ENCODE results near the gene CFAP52.
"Not testable (repeated sequence)": the region's sequence is repeated elsewhere in the genome, so short reads cannot be mapped to it uniquely, and the experiment has no call there.

CFAP52 gene, protein sequence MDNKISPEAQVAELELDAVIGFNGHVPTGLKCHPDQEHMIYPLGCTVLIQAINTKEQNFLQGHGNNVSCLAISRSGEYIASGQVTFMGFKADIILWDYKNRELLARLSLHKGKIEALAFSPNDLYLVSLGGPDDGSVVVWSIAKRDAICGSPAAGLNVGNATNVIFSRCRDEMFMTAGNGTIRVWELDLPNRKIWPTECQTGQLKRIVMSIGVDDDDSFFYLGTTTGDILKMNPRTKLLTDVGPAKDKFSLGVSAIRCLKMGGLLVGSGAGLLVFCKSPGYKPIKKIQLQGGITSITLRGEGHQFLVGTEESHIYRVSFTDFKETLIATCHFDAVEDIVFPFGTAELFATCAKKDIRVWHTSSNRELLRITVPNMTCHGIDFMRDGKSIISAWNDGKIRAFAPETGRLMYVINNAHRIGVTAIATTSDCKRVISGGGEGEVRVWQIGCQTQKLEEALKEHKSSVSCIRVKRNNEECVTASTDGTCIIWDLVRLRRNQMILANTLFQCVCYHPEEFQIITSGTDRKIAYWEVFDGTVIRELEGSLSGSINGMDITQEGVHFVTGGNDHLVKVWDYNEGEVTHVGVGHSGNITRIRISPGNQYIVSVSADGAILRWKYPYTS
- 0 to 2.4 (median 0.04) reads per million in 17 experiments for total RNA-seq

DNA sequence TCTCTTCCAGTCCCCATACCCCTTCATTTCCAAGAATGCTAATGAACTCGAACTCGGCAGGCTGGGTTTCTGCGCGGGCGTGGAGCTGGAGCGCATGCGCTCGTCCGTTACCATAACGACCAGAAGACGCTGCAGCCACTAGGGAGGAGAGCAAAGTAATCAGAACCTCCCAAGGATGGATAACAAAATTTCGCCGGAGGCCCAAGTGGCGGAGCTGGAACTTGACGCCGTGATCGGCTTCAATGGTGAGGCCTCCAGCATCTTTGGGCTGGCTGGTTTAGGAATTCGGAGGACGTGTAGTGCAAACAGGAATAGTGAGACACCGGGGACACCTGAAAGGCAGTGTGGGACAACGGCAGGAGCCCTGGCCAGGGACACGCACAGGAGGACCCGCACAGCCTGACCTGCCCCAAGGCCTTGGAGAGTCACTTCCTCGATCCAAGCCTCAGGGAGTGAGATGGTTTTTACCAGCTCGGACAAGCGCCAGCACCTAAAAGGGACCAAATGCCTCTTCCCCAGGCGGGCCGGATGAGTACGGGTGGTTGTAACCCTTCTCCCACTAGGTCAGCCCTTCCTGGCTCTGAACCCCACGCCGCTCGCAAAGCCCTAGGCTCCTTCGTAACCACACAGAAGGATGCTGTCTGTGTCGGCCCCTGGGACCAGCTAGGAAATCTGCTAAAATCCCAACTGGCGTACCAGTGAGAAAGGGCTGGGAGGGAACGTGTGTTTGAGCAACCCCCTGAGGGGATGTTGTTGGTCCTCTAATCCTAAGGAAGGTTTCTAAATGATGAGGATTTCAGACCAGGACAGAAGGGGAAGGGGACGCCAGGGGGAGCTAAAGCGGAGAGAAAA, at the start of gene CFAP52:
CFAP52 (plus strand) TSS at position 122 of the 852 bp plus-strand sequence; CDS start at position 176, 54 bp downstream.
- peak; percentile 82 to 93 (median 88) for DNase-seq

DNA sequence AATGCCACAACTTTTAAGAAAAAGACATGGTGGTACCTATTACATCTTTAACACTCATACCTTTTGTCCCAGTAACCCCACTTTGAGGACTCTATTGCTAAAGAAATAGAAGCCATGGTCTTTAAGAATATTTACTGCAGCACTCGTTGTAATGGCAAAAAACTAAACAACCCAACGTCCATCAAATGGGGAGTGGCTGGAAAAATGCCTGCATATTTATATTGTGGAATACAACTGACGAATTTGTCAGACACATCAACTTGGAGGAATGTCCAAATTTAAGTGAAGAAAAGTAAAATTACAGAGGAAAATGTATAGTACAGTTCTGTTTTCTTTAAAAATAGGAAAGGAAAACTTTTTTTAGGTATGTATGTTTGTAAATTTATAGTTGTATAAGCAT, 48.7 kb upstream of the CFAP52 start:
- DNase-seq = no peak

DNA sequence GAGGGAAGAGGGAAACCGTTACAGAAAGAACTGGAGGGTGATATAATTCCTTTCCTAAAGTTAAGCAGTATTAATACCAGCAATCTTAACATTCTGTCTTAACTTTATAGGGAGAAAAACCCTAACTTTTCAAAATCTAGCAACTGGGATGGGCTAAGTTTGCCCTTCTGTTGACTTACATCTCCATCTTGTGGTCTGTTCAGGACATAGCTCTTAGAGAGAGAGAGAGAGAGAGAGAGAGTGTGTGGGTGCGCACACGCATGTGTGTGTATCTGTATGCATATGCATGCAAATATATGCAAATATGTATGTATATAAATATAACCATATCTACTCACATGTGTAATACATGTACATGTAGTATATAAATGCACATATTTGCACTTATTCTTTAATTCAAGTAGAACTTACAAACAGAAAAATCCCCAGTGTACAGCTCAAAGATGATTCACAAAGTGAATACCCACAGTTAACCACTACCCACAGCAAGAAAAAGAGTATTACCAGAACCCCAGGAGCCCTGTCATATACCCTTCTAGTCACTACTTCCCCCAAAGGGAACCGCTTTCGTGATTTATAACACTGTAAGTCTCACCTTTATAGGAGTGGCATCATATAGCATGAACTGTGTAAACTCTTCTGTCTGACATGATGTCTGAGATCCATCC, 47.3 kb upstream of the CFAP52 start:
- peak in 3 of 4 experiments; percentile 15 to 34 (median 26) for DNase-seq

DNA sequence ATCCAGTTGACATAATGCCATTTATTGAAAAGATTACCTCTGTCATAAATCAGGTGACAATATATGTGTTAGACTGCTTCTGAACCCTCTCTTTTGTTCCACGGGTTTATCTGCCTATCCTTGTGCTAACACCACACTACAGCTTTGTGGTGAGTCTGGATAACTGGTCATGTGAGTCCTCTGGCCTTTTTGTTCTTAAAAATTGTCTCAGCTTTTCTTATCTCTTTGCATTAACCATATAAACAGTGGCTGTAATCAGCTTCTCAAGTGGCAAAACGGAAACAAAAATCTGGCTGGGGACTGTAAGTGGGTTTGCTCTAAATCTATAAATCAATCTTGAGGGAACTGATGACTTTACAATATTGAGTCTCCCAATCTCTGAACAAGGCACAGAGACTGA, 45.4 kb upstream of the CFAP52 start:
- DNase-seq = no peak

DNA sequence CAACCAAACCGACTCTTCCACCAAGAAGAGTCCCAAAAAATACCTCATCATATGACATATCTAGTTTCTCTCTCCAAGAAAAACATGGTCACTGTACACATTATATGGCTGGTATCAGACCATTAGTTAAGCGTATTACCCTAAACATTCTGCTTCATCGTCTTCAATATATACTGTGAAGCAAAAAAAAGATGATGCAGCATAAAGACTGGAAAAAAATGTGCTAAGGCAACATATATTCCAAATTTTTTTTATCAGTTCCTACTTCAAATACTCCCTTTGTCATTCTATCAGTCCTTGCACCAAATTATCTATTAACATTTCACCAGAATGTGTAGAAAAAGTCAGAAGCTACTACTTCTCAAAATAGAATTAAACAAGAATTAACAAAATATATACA, 43.7 kb upstream of the CFAP52 start:
- DNase-seq = no peak

DNA sequence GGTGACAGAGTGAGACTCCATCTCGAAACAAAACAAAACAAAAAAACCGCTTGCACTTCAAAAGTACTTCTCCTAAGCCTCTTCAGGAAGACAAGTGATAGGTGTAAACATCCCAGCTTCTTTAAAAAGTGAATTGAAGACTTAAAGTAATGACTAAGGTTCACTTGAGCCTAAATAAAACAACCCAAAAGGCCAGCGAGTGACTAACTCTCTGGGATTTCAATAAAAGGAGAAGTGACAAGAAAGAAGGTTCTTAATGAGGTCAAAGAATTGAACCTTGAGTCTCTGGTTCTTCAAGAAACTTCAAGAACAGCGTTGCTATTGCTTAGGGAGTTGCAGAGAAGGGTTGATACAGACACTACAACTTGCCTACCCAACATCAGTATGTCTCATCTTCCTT, 43.0 kb upstream of the CFAP52 start:
- DNase-seq = peak; percentile 9 to 58 (median 34)

DNA sequence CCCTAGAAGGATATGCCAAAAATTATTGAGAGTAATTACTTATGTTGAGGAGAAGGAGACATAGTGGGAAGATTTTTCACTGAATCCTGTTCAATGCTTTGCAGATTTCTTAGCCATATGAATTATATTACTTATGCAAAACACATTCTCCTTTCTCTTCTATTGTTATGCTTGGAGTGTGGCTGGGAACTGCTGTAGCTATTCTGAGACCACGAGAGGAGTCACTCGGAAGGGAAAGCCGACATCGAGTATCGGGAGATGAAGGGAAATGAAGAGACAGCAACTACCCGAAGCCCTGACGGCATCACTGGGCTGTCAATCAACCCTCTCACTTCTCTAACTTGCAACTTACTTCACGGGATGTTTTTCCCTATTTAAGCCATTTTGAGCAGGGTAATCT, 40.4 kb upstream of the CFAP52 start:
- DNase-seq = no peak

DNA sequence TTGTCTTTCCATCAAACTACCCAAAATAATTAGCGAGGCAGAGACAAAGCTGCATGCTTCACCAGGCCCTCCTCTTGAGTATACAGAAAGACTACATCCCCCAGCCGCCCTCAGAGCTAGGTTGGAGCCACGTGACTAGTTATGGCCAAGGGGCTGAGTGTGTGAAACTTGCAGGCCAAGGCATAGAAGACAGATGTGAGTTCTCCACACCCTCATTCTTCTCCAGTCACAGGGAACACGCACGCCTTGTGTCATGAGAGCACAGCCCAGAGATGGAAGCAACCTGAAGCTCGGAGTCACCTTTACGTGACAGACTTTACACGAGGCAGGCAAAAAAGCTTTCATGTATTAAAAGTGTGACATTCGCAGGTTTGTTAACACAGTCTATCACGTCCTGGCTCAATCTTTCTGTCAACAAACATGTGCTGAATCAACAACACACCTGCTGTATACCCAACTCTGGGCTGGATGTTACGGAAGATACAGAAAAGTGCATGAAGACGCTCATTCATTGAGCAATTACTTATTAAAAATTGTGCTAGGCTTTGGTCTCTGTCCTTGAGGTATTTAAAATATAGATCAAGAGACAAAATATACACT, 39.2 kb upstream of the CFAP52 start:
- DNase-seq = no peak

DNA sequence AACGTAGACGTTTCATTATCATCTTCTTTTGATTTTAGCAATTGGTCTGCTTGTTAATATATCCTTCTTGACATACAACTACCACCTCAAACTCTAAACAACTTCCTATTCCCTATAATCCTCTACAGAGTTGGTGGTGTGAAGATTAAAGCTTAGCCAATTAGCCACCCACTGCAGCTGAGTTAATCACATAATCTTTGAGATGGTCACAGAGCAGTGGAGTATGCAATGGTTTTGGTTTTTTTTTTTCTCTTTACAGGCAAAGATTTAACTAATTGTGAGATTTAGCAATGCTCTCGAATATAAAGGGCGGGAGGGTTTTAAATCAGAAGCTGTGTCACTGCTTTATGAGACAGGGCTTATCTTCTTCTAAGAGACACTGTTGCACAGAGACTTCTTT, 37.8 kb upstream of the CFAP52 start:
- no peak for DNase-seq

DNA sequence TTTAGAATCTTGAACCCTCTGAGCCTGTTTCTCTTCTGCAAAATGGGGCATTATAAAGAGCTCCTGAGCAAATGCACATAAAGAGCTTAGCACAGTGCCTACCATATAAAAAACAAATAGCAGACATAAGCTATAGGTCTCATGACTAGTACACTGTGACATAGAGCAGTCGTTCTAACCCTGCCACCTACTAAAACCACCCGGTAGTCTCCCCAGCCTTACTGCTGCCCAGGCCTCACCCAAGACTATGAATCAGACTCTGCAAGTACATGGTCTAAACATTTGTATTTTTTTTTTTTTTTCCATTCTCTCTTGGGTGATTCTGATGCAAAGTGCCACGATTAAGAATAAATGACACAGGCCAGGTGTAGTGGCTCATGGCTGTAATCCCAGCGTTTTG, 34.7 kb upstream of the CFAP52 start:
- no peak for DNase-seq

DNA sequence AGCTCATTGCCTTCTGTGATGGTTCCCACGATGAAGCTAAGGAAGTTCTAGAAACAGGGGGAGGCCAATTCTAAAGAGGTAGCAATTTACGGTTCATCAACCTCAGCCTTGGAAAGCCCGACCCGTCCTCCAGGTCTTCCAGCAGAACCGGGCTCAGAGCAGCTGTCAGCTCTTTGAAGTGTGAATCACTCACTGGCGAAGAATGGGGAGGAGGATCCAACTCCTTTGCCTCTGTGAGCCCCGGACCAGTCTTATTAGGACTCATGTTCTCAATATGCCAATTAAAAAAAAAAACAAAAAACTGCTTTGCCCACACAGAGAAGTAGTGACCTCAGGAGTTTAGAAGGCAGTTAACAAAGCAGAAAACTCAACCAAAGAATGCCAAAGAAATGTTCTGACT, 32.2 kb upstream of the CFAP52 start:
- no peak for DNase-seq

DNA sequence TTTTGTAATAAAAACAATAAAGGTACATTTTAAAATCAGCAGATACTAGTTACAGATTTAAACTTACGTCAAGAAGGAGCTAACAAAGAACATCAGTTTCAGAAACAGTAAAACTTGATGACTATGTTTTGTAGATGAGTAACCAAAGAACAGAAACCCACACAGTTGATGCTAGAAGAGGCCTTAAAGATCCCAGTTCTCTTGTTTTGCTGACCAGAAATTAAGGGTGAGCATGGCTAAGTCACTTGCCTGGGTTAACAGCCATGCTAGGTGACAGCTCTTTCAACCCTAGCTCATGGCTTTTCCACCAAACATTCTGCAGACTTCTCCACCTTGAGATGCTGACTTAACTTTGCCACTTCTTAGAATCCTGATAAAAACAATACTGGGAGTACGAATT, 27.2 kb upstream of the CFAP52 start:
- no peak for DNase-seq

DNA sequence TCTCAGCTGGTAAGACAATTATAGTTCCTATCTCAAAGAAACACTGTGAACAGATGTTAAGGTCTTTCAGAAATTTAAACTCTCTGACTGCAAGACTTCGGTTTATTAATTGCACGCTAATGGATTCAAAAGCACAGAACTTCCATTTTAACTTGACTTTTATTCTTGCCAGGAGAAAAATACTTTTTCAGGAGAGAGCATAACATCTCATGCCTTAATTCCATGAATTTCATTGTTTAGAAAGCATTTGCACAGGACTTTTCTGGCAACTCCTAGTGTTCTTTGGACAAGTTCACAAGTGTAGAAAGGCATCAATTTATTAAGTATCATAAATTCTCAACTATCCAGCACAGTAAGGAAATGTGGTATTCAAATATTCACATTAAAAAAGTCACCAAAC, 23.3 kb upstream of the CFAP52 start:
- no peak for DNase-seq

DNA sequence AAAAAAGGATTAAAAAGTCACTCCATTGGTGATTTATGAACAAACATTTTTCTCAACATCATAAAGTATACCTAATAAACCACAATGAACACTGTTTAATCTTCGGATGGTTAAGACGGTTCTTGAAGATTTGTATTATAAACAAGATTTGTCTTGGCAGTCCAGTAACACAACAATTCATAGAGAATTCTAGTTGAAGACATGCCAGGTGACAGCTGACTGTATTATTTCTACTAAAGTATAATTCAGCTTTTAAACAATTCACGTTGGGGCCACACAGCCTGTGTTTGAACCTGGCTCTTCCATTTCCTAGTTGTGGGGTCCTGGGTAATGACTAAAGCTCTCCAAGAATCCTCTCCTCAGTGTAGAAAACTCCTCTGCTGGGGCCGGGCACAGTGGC, 22.8 kb upstream of the CFAP52 start:
- DNase-seq = no peak

DNA sequence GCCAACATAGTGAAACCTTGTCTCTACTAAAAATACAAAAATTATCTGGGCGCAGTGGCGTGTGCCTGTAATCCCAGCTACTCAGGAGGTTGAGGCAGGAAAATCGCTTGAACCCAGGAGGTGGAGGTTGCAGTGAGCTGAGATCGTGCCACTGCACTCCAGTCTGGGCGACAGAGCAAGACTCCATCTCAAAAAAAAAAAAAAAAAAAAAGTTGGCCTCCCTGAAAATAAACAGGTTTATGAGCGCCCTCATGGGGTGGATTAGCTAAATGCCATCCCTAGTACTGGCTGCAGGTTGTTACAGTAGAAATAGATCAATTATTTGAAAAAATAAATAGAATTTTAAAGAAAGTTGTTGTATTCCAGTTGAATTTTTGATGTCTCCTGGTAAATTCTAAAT, 21.7 kb upstream of the CFAP52 start:
- DNase-seq = peak; percentile 29 to 56 (median 54)

DNA sequence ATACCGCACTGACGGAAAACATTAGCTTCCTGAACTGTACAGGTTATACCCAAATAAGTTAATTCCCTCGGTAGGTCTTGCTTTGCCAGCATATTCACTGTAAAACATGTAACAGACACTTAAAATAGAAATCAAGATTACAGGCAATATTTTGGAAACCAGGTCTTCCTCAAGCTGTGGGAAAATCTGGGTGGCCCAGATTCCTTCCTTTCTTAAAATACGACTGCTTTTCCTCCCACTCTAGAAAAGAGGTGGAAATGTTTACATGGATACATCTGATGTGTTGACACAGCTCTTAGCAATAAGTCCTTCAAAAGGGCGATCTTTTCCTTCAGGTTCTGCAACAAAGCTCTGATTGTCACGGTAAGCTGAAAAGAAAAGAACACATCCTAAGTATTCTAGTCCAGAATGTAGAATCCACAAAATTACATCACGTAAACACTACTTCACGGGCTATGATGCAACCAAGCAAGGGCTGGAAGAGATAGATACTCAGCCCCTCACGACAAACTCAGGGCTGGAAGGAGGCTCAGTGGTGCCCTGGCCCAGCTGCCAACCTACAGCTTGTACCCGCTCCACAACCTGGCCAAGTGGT, 19.2 kb upstream of the CFAP52 start:
- DNase-seq = no peak

DNA sequence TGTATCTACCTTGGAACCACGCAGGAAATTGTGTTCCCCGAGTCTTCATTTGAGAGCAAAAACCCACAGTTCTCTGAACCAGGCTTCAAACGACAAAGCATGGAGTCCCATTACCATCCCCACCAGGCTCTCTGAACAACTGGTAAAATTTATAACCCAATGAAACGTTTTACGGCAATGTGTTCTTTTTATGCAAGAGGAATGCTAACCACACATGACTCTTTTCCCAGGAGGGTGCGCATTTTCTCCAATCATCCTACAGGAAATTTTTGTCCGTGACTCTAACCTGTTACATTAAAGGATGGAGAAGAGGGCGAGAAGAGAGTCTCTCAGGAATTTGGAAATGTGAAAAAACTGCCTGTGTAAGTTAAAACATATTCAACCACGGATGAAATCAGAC, 18.6 kb upstream of the CFAP52 start:
- DNase-seq = no peak

DNA sequence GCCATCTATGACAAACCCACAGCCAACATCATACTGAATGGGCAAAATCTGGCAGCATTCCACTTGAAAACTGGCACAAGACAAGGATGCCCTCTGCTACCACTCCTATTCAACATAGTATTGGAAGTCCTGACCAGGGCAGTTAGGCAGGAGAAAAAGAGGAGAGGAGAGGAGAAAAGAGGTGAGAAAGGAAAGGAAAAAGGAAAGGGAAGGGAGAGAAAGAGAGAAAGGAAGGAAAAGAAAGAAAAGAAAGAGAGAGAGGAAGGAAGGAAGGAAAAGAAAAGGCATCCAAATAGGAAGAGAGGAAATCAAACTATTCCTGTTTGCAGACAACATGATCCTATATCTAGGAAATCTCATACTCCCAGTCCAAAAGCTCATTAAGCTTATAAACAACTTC, 12.3 kb upstream of the CFAP52 start:
- no peak for DNase-seq

DNA sequence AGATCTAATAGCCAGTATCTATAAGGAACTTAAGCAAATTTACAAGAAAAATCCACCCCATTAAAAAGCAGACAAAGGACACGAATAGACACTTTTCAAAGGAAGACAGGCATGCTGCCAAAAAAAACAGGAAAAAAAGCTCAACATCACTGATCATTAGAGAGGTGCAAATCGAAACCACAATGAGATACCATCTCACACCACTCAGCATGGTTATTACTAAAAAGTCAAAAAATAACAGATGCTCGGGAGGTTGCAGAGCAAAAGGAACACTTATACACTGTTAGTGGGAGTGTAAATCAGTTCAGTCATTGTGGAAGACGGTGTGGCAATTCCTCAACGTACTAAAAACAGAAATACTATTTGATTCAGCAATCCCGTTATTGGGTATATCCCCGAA, 10.4 kb upstream of the CFAP52 start:
- DNase-seq = no peak

DNA sequence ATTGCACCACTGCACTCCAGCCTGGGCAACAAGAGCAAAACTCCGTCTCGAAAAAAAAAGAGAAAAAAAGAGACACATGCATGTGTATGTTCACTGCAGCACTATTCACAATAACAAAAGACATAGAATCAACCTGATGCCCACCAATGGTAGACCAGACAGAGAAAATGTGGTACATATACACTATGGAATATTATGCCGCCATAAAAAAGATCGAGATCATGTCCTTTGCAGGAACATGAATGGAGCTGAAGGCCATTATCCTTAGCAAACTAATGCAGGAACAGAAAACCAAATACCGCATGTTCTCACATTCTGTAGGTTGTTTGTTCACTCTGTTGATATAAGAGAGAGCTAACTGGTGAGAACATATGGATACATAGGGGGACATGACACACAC, 9.7 kb upstream of the CFAP52 start:
- DNase-seq = not testable (repeated sequence)

DNA sequence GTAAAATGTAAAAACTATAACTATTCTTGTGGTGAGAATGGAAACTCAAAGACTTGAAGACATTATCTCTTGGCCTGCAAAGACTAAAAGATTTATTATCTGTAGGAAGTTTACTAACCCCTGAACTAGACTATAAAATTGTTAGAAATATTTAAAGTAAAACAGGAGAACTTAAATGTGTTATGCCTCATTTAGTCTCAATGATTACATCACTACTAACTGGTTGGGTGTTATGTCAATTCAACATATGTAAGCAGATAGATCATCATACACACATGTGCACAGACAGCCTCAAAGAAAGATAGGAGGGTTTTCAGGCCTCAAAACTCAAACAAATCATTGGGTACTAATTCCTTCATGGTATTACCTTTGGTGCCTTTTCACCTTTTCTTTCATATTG, 8.4 kb upstream of the CFAP52 start:
- DNase-seq = no peak
